Measurements from ENCODE around the gene TRPV3. TPM values are rescaled to one million over a fixed set of nuclear protein-coding genes. Genes with fewer than 3 reads are reported as not detected.

TRPV3 gene
- total RNA-seq, 1 donor from 2014 or later = 1.9 TPM

DNA sequence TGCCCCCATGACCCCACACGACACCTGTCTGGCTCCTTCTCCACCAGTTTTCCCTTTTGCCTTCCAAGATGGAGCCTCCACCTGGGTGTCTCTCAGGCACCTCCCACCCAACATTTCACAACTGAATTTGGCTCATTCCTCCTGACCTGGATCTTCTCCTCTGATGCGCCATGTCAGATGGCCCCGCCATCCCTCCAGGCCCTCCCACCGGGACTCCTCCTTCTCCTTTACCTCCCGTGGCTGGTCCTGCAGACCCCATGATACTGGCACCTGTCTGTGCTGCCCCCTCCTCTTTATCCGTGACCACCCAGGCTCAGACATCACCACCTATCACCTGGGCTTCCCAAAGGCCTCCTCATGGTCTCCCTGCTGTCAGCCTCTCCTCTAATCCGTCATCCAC lies 4.7 kb downstream of the TRPV3 start:
- DNase-seq (ENCODE audit: low spot score) = no peak
- no peak overlapping the region for H3K4me3 ChIP-seq
- Mint-ChIP-seq H3K27ac (no peak overlapping the region), H3K27me3 (ENCODE audit: insufficient read depth, low read depth) (peaks cover 20% of the 10 kb centered on the region), H3K4me1 (peaks cover 6% of the 10 kb centered on the region), H3K4me3 (no peak overlapping the region), H3K9me3 (peaks cover 6% of the 10 kb centered on the region), H3K36me3 (no peaks in the 10 kb centered on the region)
- no peaks in the 10 kb centered on the region for H3K4me1 ChIP-seq
- H2AFZ ChIP-seq (replicated peaks) = no peak overlapping the region
- H3K79me2 ChIP-seq (ENCODE audit: low read depth) = no peaks in the 10 kb centered on the region
- H3K4me2 ChIP-seq = no peak overlapping the region
- TF ChIP-seq, protein P1, sequence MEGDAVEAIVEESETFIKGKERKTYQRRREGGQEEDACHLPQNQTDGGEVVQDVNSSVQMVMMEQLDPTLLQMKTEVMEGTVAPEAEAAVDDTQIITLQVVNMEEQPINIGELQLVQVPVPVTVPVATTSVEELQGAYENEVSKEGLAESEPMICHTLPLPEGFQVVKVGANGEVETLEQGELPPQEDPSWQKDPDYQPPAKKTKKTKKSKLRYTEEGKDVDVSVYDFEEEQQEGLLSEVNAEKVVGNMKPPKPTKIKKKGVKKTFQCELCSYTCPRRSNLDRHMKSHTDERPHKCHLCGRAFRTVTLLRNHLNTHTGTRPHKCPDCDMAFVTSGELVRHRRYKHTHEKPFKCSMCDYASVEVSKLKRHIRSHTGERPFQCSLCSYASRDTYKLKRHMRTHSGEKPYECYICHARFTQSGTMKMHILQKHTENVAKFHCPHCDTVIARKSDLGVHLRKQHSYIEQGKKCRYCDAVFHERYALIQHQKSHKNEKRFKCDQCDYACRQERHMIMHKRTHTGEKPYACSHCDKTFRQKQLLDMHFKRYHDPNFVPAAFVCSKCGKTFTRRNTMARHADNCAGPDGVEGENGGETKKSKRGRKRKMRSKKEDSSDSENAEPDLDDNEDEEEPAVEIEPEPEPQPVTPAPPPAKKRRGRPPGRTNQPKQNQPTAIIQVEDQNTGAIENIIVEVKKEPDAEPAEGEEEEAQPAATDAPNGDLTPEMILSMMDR (IDR thresholded peaks at IDR 0.05) = no peak
- H4K20me1 ChIP-seq (ENCODE audit: low read depth) = no peaks in the 10 kb centered on the region
- no peak overlapping the region for H3K9ac ChIP-seq
- H3K36me3 ChIP-seq = no peaks in the 10 kb centered on the region
- no peak overlapping the region for H3K27ac ChIP-seq
- H3F3A ChIP-seq (ENCODE audit: low read depth) = no peaks in the 10 kb centered on the region
- no peaks in the 10 kb centered on the region for H3K9me3 ChIP-seq (ENCODE audit: low read depth)
- no peaks in the 10 kb centered on the region for H3K27me3 ChIP-seq

DNA sequence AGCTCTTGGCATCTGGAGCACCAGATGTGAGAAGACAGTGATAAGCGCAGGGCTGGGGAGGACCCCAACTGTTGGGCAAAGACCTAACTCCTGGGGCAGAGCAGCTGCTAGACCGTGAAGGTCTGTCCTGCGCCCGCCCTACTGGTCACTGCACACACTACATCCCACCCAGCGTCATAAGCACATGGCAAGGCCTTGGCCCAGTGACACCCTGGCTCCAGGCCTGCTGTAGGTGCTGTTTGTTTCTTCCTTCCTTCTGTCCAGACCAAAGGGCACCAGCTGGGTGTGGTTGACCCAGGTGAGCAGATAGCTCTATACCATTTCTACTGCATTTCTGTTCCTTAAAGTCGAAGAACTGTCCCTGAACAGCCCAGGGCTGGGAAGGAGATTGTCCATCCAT lies 6.4 kb downstream of the TRPV3 start:
- no peak for DNase-seq (ENCODE audit: low spot score)
- no peak overlapping the region for H3K4me2 ChIP-seq
- no peaks in the 10 kb centered on the region for H3K9me3 ChIP-seq (ENCODE audit: low read depth)
- no peak for TF ChIP-seq EZH2 (IDR thresholded peaks at IDR 0.05)
- TF ChIP-seq, protein P1 (IDR thresholded peaks at IDR 0.05) = peak; percentile 14
- H3K9me3 Mint-ChIP-seq = peaks cover 6% of the 10 kb centered on the region
- no peaks in the 10 kb centered on the region for H3K4me1 ChIP-seq
- H2AFZ ChIP-seq (replicated peaks) = no peak overlapping the region
- no peaks in the 10 kb centered on the region for H3K36me3 ChIP-seq
- H3K27me3 Mint-ChIP-seq (ENCODE audit: insufficient read depth, low read depth) = peaks cover 21% of the 10 kb centered on the region
- H3K9ac ChIP-seq = no peak overlapping the region
- H3K79me2 ChIP-seq (ENCODE audit: low read depth) = no peaks in the 10 kb centered on the region
- peaks cover 2% of the 10 kb centered on the region for H3K4me1 Mint-ChIP-seq
- H3K27me3 ChIP-seq = no peaks in the 10 kb centered on the region
- H3K27ac ChIP-seq = no peak overlapping the region
- no peak overlapping the region for H3K4me3 Mint-ChIP-seq
- no peaks in the 10 kb centered on the region for H4K20me1 ChIP-seq (ENCODE audit: low read depth)
- H3K4me3 ChIP-seq = no peak overlapping the region
- H3K36me3 Mint-ChIP-seq = no peaks in the 10 kb centered on the region
- no peaks in the 10 kb centered on the region for H3F3A ChIP-seq (ENCODE audit: low read depth)
- no peak overlapping the region for H3K27ac Mint-ChIP-seq

DNA sequence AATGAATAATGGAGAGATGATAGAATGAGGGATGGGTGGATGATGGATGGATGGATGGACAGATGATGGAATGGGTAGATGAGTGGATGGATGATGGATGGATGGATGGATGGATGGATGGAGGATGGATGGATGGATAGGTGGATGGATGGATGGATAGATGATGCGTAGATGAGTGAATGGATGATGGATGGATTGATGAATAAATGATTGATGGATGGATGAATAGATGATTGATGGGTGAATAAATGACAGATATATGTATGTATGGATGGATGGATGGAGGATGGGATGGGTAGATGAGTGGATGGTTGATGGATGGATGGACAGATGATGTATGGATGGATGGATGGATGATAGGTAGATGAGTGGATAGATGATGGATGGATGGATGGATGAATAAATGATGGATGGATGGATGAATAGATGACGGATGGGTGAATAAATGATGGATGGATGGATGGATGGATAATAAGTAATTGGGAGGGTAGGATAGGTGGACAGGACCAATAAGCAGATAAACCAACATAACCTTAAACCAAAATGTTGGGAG lies 7.9 kb downstream of the TRPV3 start:
- peaks cover 6% of the 10 kb centered on the region for H3K9me3 Mint-ChIP-seq
- Histone ChIP-seq H3K36me3 (no peaks in the 10 kb centered on the region), H3K79me2 (ENCODE audit: low read depth) (no peaks in the 10 kb centered on the region), H3K4me2 (no peak overlapping the region), H3K4me3 (no peak overlapping the region), H4K20me1 (ENCODE audit: low read depth) (no peaks in the 10 kb centered on the region), H3K9ac (no peak overlapping the region), H3K4me1 (no peaks in the 10 kb centered on the region), H2AFZ (replicated peaks) (no peak overlapping the region), H3K27ac (no peak overlapping the region), H3K27me3 (no peaks in the 10 kb centered on the region), H3K9me3 (ENCODE audit: low read depth) (no peaks in the 10 kb centered on the region), H3F3A (ENCODE audit: low read depth) (no peaks in the 10 kb centered on the region)
- H3K36me3 Mint-ChIP-seq = no peaks in the 10 kb centered on the region
- TF ChIP-seq EZH2phosphoT487 (IDR thresholded peaks at IDR 0.05) = no peak
- TF ChIP-seq EZH2 (IDR thresholded peaks at IDR 0.05) = no peak
- TF ChIP-seq, protein P1 (IDR thresholded peaks at IDR 0.05) = no peak
- no peak for DNase-seq (ENCODE audit: low spot score)
- peaks cover 22% of the 10 kb centered on the region for H3K27me3 Mint-ChIP-seq (ENCODE audit: insufficient read depth, low read depth)
- peak overlapping the region; percentile 4 for H3K4me3 Mint-ChIP-seq
- H3K27ac Mint-ChIP-seq = no peak overlapping the region
- peaks cover 7% of the 10 kb centered on the region for H3K4me1 Mint-ChIP-seq

Measured in neural progenitor cell (in vitro differentiated cells).